Astrocyte (in vitro differentiated cells and primary cell): ENCODE results near the gene PLPPR1. TPM values are rescaled to one million over a fixed set of nuclear protein-coding genes. Genes with fewer than 3 reads are reported as not detected.

Source experiments
- DNase-seq: peaks from one replicate; pipeline ENCODE4 v3.0.0-alpha.2; 2010; ENCODE audit warnings: low read depth
- FAIRE-seq: peaks from 2 replicates; lab custom pipeline; 2011; peaks lifted over from hg19 to GRCh38; lab: Jason Lieb, UNC
- H2AFZ ChIP-seq: 2 replicates; pipeline ENCODE4 v1.6.0; 2012; ENCODE audit warnings: low read depth, low read length, inconsistent platforms
- H3K27ac ChIP-seq: 2 replicates; pipeline ENCODE4 v1.5.1; 2011; ENCODE audit warnings: low read depth, low read length, inconsistent platforms
- H3K27me3 ChIP-seq: 2 replicates; pipeline ENCODE4 v1.6.0; 2011; ENCODE audit warnings: low read length, inconsistent platforms; ENCODE audit not compliant: insufficient read depth
- H3K36me3 ChIP-seq: 2 replicates; pipeline ENCODE4 v1.5.1; 2011; ENCODE audit warnings: low read length, inconsistent platforms; ENCODE audit not compliant: insufficient read depth
- H3K4me1 ChIP-seq: 2 replicates; pipeline ENCODE4 v1.5.1; 2011; ENCODE audit warnings: low read length, inconsistent platforms; ENCODE audit not compliant: insufficient read depth
- H3K4me2 ChIP-seq: 2 replicates; pipeline ENCODE4 v1.6.0; 2012; ENCODE audit warnings: low read length, inconsistent platforms
- H3K4me3 ChIP-seq: 2 replicates; pipeline ENCODE4 v1.5.1; 2011; ENCODE audit warnings: low read depth, mild to moderate bottlenecking, low read length, inconsistent platforms; ENCODE audit not compliant: insufficient read depth
- H3K79me2 ChIP-seq: 2 replicates; pipeline ENCODE4 v1.6.0; 2012; ENCODE audit warnings: mild to moderate bottlenecking, low read length, inconsistent platforms; ENCODE audit not compliant: insufficient read depth
- H3K9ac ChIP-seq: 2 replicates; pipeline ENCODE4 v1.6.0; 2012; ENCODE audit warnings: mild to moderate bottlenecking, low read length, inconsistent platforms
- H3K9me3 ChIP-seq: 2 replicates; pipeline ENCODE4 v1.5.1; 2012; ENCODE audit warnings: low read depth, mild to moderate bottlenecking, low read length, inconsistent platforms; ENCODE audit not compliant: insufficient read depth
- H4K20me1 ChIP-seq: 2 replicates; pipeline ENCODE4 v1.6.0; 2012; ENCODE audit warnings: low read length, inconsistent platforms; ENCODE audit not compliant: insufficient read depth
- H3K27ac Mint-ChIP-seq: one replicate; pipeline ENCODE4 v1.8.0; 2021; ENCODE audit warnings: mild to moderate bottlenecking, mixed read lengths; ENCODE audit not compliant: unreplicated experiment
- H3K27me3 Mint-ChIP-seq: one replicate; pipeline ENCODE4 v1.8.0; 2021; ENCODE audit warnings: low read depth, mixed read lengths; ENCODE audit not compliant: unreplicated experiment
- H3K36me3 Mint-ChIP-seq: one replicate; pipeline ENCODE4 v1.8.0; 2021; ENCODE audit warnings: low read depth, mixed read lengths; ENCODE audit not compliant: unreplicated experiment
- H3K4me1 Mint-ChIP-seq: one replicate; pipeline ENCODE4 v1.8.0; 2021; ENCODE audit warnings: low read depth, mixed read lengths; ENCODE audit not compliant: unreplicated experiment
- H3K4me3 Mint-ChIP-seq: one replicate; pipeline ENCODE4 v1.8.0; 2021; ENCODE audit warnings: mild to moderate bottlenecking, moderate library complexity, mixed read lengths; ENCODE audit not compliant: unreplicated experiment
- H3K9me3 Mint-ChIP-seq: one replicate; pipeline ENCODE4 v1.8.0; 2021; ENCODE audit warnings: mild to moderate bottlenecking, mixed read lengths; ENCODE audit not compliant: unreplicated experiment
- CTCF ChIP-seq: IDR thresholded peaks from 2 replicates; pipeline ENCODE4 v1.5.1; 2011; ENCODE audit warnings: low read depth, mild to moderate bottlenecking, inconsistent platforms, low read length, moderate library complexity; ENCODE audit not compliant: insufficient read depth
- EZH2 ChIP-seq: IDR thresholded peaks from 2 replicates; pipeline ENCODE4 v1.6.1; 2012; ENCODE audit warnings: mild to moderate bottlenecking, low read length, inconsistent platforms; ENCODE audit not compliant: insufficient read depth
- total RNA-seq: library from RNA; stranded (reverse); gene quantifications from 2 replicates; pipeline ENCODE4 v1.2.1, GENCODE V29; 2021

Gene PLPPR1
- total RNA-seq, 1 donor from 2014 or later: not detected

- no peaks in the 10 kb centered on the region for H3K4me1 ChIP-seq
- Mint-ChIP-seq H3K27me3 (no peaks in the 10 kb centered on the region), H3K9me3 (no peaks in the 10 kb centered on the region), H3K4me1 (peaks cover 5% of the 10 kb centered on the region), H3K36me3 (no peaks in the 10 kb centered on the region), H3K27ac (no peak overlapping the region), H3K4me3 (no peak overlapping the region)
- no peaks in the 10 kb centered on the region for H3K9me3 ChIP-seq
- no peaks in the 10 kb centered on the region for H3K27me3 ChIP-seq
- no peak overlapping the region for H2AFZ ChIP-seq
- TF ChIP-seq CTCF (no peak), EZH2 (no peak)
- FAIRE-seq: no peak
- H3K9ac ChIP-seq: no peak overlapping the region
- no peak overlapping the region for H3K4me3 ChIP-seq
- H3K27ac ChIP-seq: no peak overlapping the region
- H3K4me2 ChIP-seq: no peak overlapping the region
- DNase-seq: no peak
- H3K36me3 ChIP-seq: no peaks in the 10 kb centered on the region
- no peaks in the 10 kb centered on the region for H3K79me2 ChIP-seq
- no peaks in the 10 kb centered on the region for H4K20me1 ChIP-seq
Measured at GRCh38 chr9:101309139-101309538, 280.6 kb downstream of the PLPPR1 start.

GRCh38 chr9:101311191-101311590 is 282.7 kb downstream of the PLPPR1 start:
- FAIRE-seq: peak; percentile 26

More at GRCh38 chr9:101311191-101311590, 282.7 kb downstream of the PLPPR1 start:
- H4K20me1 ChIP-seq: no peaks in the 10 kb centered on the region
- Mint-ChIP-seq H3K9me3 (no peaks in the 10 kb centered on the region), H3K27me3 (no peaks in the 10 kb centered on the region), H3K4me3 (no peak overlapping the region), H3K4me1 (peaks cover 5% of the 10 kb centered on the region), H3K36me3 (no peaks in the 10 kb centered on the region), H3K27ac (no peak overlapping the region)
- no peak overlapping the region for H3K4me3 ChIP-seq
- no peaks in the 10 kb centered on the region for H3K79me2 ChIP-seq
- H3K4me1 ChIP-seq: no peaks in the 10 kb centered on the region
- no peaks in the 10 kb centered on the region for H3K27me3 ChIP-seq
- no peaks in the 10 kb centered on the region for H3K9me3 ChIP-seq
- no peak overlapping the region for H2AFZ ChIP-seq
- TF ChIP-seq CTCF: no peak
- no peak for TF ChIP-seq EZH2
- DNase-seq: no peak
- H3K36me3 ChIP-seq: no peaks in the 10 kb centered on the region
- no peak overlapping the region for H3K27ac ChIP-seq
- H3K4me2 ChIP-seq: no peak overlapping the region
- H3K9ac ChIP-seq: no peak overlapping the region
